DND-41 (cell line): ENCODE data around the gene NPR3.

Experiments used
- CTCF ChIP-seq: IDR thresholded peaks from 2 replicates; pipeline ENCODE4 v1.5.1; 2012; ENCODE audit warnings: borderline replicate concordance, low read length, moderate library complexity, mild to moderate bottlenecking; ENCODE audit not compliant: poor library complexity, severe bottlenecking; ENCODE audit errors: extremely low read depth
- EZH2 ChIP-seq: IDR thresholded peaks from 3 replicates; pipeline ENCODE4 v1.6.1; 2012; ENCODE audit warnings: borderline replicate concordance, low read depth, mild to moderate bottlenecking, moderate library complexity, low read length, inconsistent platforms; ENCODE audit not compliant: severe bottlenecking

- no peak for TF ChIP-seq EZH2
- TF ChIP-seq CTCF: no peak
Measured at GRCh38 chr5:32673272-32673671, 37.8 kb upstream of the NPR3 start.
